Measurements from ENCODE around the gene FGF21. TPM values are rescaled to one million over a fixed set of nuclear protein-coding genes. Genes with fewer than 3 reads are reported as not detected.

FGF21 gene, protein sequence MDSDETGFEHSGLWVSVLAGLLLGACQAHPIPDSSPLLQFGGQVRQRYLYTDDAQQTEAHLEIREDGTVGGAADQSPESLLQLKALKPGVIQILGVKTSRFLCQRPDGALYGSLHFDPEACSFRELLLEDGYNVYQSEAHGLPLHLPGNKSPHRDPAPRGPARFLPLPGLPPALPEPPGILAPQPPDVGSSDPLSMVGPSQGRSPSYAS
- total RNA-seq, result not detected in 2 replicates
- polyA plus RNA-seq, result not detected in 2 replicates
- polyA plus RNA-seq (2012), result not detected in 2 replicates
- not detected in 2 replicates for polyA minus RNA-seq (ENCODE audit: low replicate concordance)

DNA sequence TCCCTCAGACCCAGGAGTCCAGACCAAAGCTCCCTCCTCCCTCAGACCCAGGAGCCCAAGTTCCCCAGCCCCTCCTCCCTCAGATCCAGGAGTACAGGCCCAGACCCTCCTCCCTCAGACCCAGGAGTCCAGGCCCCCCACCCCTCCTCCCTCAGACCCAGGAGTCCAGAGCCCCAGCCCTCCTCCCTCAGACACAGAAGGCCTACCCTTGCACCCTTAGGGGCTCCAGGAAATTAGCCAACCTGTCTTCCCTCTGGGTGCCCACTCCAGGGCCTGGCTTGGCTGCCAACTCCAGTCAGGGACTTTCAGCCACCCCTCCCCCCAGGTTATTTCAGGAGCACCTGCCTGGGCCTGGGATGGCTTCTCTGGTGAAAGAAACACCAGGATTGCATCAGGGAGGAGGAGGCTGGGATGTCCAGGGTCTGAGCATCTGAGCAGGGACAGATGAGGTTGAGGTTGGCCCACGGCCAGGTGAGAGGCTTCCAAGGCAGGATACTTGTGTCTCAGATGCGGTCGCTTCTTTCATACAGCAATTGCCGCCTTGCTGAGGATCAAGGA, at the start of gene FGF21:
Gene FGF21, plus strand, starts transcription at position 441 of the 558 bp plus-strand sequence. CDS start 713 bp downstream, outside the sequence.
- DNase-seq (ENCODE audit: low read depth in 2 of 2), result no peak
- H3K27me3 ChIP-seq (ENCODE audit: control insufficient read depth, insufficient read depth, low read length), result peaks cover 18% of the 10 kb centered on the region
- no peak for TF ChIP-seq CTCF (conservative IDR thresholded peaks at IDR 0.05 in 1 of 2, IDR thresholded peaks at IDR 0.05 in 1 of 2; ENCODE audit: low read depth in 1 of 2, low read length in 2 of 2)
- TF ChIP-seq EZH2 (IDR thresholded peaks at IDR 0.05; ENCODE audit: low read length, missing control alignments), result no peak
- H2AFZ ChIP-seq (ENCODE audit: low read length), result no peak within 1 kb of the TSS
- no peaks in the 10 kb centered on the region for H3K79me2 ChIP-seq (ENCODE audit: control insufficient read depth, insufficient read depth, low read length)
- H3K4me2 ChIP-seq (ENCODE audit: extremely low read depth, insufficient read depth, low read length), result no peak within 1 kb of the TSS
- H3K4me3 ChIP-seq (replicated peaks in 1 of 4; ENCODE audit: control extremely low read depth in 1 of 4, insufficient read depth in 1 of 4, low read depth in 3 of 4, low read length in 4 of 4), result no peak within 1 kb of the TSS
- no peaks in the 10 kb centered on the region for H3K36me3 ChIP-seq (ENCODE audit: control insufficient read depth, insufficient read depth, low read length)
- H4K20me1 ChIP-seq (ENCODE audit: control insufficient read depth, extremely low read depth, insufficient read depth, low read length), result no peaks in the 10 kb centered on the region
- no peak within 1 kb of the TSS for H3K9ac ChIP-seq (ENCODE audit: insufficient read depth, low read length)
- peaks cover 3% of the 10 kb centered on the region for H3K4me1 ChIP-seq (ENCODE audit: control insufficient read depth, extremely low read depth, insufficient read depth, low read length)
- no peak within 1 kb of the TSS for H3K27ac ChIP-seq (ENCODE audit: insufficient read depth, low read length)
- H3K9me3 ChIP-seq (ENCODE audit: control insufficient read depth, insufficient read depth, low read depth, low read length), result no peaks in the 10 kb centered on the region

DNA sequence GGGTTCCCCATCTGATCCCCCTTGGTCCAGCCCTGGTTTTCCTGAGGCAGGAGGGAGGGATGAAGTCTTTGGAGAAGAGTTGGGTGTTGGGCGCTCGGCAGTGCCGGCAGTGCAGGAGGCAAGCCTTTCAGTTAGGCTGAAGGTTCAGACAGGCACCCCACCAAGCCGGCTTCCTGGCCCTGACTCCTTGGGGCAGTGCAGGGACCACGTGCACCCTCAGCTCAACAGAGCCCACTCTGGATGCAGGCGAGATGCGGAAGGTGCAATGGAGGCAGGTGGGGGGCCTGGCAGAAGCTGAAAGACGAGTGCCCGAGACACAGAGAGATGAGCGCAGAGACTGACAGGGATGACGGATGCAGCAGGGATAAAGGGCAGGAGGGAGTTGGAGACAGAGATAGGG, 46.9 kb upstream of the FGF21 start:
- TF ChIP-seq CTCF (conservative IDR thresholded peaks at IDR 0.05 in 1 of 2, IDR thresholded peaks at IDR 0.05 in 1 of 2; ENCODE audit: low read depth in 1 of 2, low read length in 2 of 2), result no peak
- no peak for TF ChIP-seq EZH2 (IDR thresholded peaks at IDR 0.05; ENCODE audit: low read length, missing control alignments)
- peaks cover 5% of the 10 kb centered on the region for H3K4me1 ChIP-seq (ENCODE audit: control insufficient read depth, extremely low read depth, insufficient read depth, low read length)
- H3K9ac ChIP-seq (ENCODE audit: insufficient read depth, low read length), result no peak overlapping the region
- H3K27ac ChIP-seq (ENCODE audit: insufficient read depth, low read length), result no peak overlapping the region
- H3K9me3 ChIP-seq (ENCODE audit: control insufficient read depth, insufficient read depth, low read depth, low read length), result no peaks in the 10 kb centered on the region
- no peak overlapping the region for H2AFZ ChIP-seq (ENCODE audit: low read length)
- no peaks in the 10 kb centered on the region for H3K36me3 ChIP-seq (ENCODE audit: control insufficient read depth, insufficient read depth, low read length)
- no peaks in the 10 kb centered on the region for H4K20me1 ChIP-seq (ENCODE audit: control insufficient read depth, extremely low read depth, insufficient read depth, low read length)
- no peak overlapping the region for H3K4me2 ChIP-seq (ENCODE audit: extremely low read depth, insufficient read depth, low read length)
- no peak overlapping the region for H3K4me3 ChIP-seq (replicated peaks in 1 of 4; ENCODE audit: control extremely low read depth in 1 of 4, insufficient read depth in 1 of 4, low read depth in 3 of 4, low read length in 4 of 4)
- no peaks in the 10 kb centered on the region for H3K27me3 ChIP-seq (ENCODE audit: control insufficient read depth, insufficient read depth, low read length)
- DNase-seq (ENCODE audit: low read depth in 2 of 2), result no peak
- no peaks in the 10 kb centered on the region for H3K79me2 ChIP-seq (ENCODE audit: control insufficient read depth, insufficient read depth, low read length)

GRCh38 chr19:48711106-48711662, 44.1 kb upstream of the FGF21 start:
- no peak overlapping the region for H3K4me2 ChIP-seq (ENCODE audit: extremely low read depth, insufficient read depth, low read length)
- H3K9me3 ChIP-seq (ENCODE audit: control insufficient read depth, insufficient read depth, low read depth, low read length), result no peaks in the 10 kb centered on the region
- no peaks in the 10 kb centered on the region for H3K36me3 ChIP-seq (ENCODE audit: control insufficient read depth, insufficient read depth, low read length)
- H3K4me1 ChIP-seq (ENCODE audit: control insufficient read depth, extremely low read depth, insufficient read depth, low read length), result peaks cover 7% of the 10 kb centered on the region
- no peak overlapping the region for H3K27ac ChIP-seq (ENCODE audit: insufficient read depth, low read length)
- no peaks in the 10 kb centered on the region for H3K79me2 ChIP-seq (ENCODE audit: control insufficient read depth, insufficient read depth, low read length)
- H3K9ac ChIP-seq (ENCODE audit: insufficient read depth, low read length), result no peak overlapping the region
- no peak for DNase-seq (ENCODE audit: low read depth in 2 of 2)
- H2AFZ ChIP-seq (ENCODE audit: low read length), result no peak overlapping the region
- no peak for TF ChIP-seq CTCF (conservative IDR thresholded peaks at IDR 0.05 in 1 of 2, IDR thresholded peaks at IDR 0.05 in 1 of 2; ENCODE audit: low read depth in 1 of 2, low read length in 2 of 2)
- TF ChIP-seq EZH2 (IDR thresholded peaks at IDR 0.05; ENCODE audit: low read length, missing control alignments), result no peak
- H3K4me3 ChIP-seq (replicated peaks in 1 of 4; ENCODE audit: control extremely low read depth in 1 of 4, insufficient read depth in 1 of 4, low read depth in 3 of 4, low read length in 4 of 4), result no peak overlapping the region
- no peaks in the 10 kb centered on the region for H4K20me1 ChIP-seq (ENCODE audit: control insufficient read depth, extremely low read depth, insufficient read depth, low read length)
- H3K27me3 ChIP-seq (ENCODE audit: control insufficient read depth, insufficient read depth, low read length), result no peaks in the 10 kb centered on the region
